OCI-LY3 (cell line): ENCODE results near the gene GGT7.

Experiments
- H2AFZ ChIP-seq: fragments of 200-600, 300-600 bp; shearing (Covaris generic); 2 replicates; pipeline ENCODE4 v1.6.0; 2014; ENCODE audit warnings: antibody characterized with exemption, low read depth, low read length
- H3K27ac ChIP-seq: fragments of 200-600, 300-600 bp; sonication (generic); 2 replicates; pipeline ENCODE4 v1.5.1; 2014; ENCODE audit warnings: mild to moderate bottlenecking, low read length, moderate library complexity, mixed read lengths
- H3K27me3 ChIP-seq: fragments of 200-600, 300-600 bp; sonication (generic); 2 replicates; pipeline ENCODE4 v1.6.1; 2014; ENCODE audit warnings: low read depth, low read length, mixed read lengths
- H3K36me3 ChIP-seq: fragments of 200-600, 300-600 bp; sonication (generic); replicated peaks from 2 replicates; pipeline ENCODE3; 2014; ENCODE audit warnings: low read depth, low read length, mixed read lengths
- H3K4me1 ChIP-seq: fragments of 300-600, 200-600 bp; sonication (generic); 2 replicates; pipeline ENCODE4 v1.6.1; 2014; ENCODE audit warnings: low read length, mixed read lengths
- H3K4me2 ChIP-seq: fragments of 200-600, 300-600 bp; sonication (generic); 2 replicates; pipeline ENCODE4 v1.6.1; 2014; ENCODE audit warnings: low read length, mixed read lengths
- H3K4me3 ChIP-seq: fragments of 300-600, 200-600 bp; sonication (generic); 2 replicates; pipeline ENCODE4 v1.5.1; 2014; ENCODE audit warnings: antibody characterized with exemption, mild to moderate bottlenecking, low read length, moderate library complexity
- H3K79me2 ChIP-seq: fragments of 300-600, 200-600 bp; shearing (Covaris generic); 2 replicates; pipeline ENCODE4 v1.6.1; 2014; ENCODE audit warnings: mild to moderate bottlenecking, low read length, mixed read lengths
- H3K9ac ChIP-seq: fragments of 300-600, 200-600 bp; shearing (Covaris generic); 2 replicates; pipeline ENCODE4 v1.6.0; 2014; ENCODE audit warnings: mild to moderate bottlenecking, low read length, moderate library complexity
- H3K9me3 ChIP-seq: fragments of 200-600, 300-600 bp; shearing (Covaris generic); 2 replicates; pipeline ENCODE4 v1.6.1; 2014; ENCODE audit warnings: low read length, mixed read lengths; ENCODE audit not compliant: insufficient read depth
- H4K20me1 ChIP-seq: fragments of 200-600, 300-600 bp; sonication (generic); 2 replicates; pipeline ENCODE4 v1.6.1; 2016; ENCODE audit warnings: low read length, mixed read lengths; ENCODE audit not compliant: insufficient read depth
- EZH2phosphoT487 ChIP-seq: fragments of 200-600 bp; shearing (Covaris generic); IDR thresholded peaks from 2 replicates; pipeline ENCODE4 v1.6.1; 2018; ENCODE audit warnings: antibody characterized with exemption, mixed run types, low read depth
- TF ChIP-seq, protein P1 (sequence below): fragments of 200-600, 300-600 bp; sonication (generic); IDR thresholded peaks from 2 replicates; pipeline ENCODE4 v1.5.1; 2014; ENCODE audit warnings: antibody characterized with exemption, low read length, low read depth

Gene GGT7

GRCh38 chr20:34859826-34860545, 12.7 kb downstream of the GGT7 start:
- Histone ChIP-seq H3K79me2 (no peaks in the 10 kb centered on the region), H3K9ac (no peak overlapping the region), H3K27ac (no peak overlapping the region), H3K9me3 (no peaks in the 10 kb centered on the region), H3K4me3 (no peak overlapping the region), H4K20me1 (no peaks in the 10 kb centered on the region), H3K36me3 (no peaks in the 10 kb centered on the region), H3K4me1 (no peaks in the 10 kb centered on the region), H3K27me3 (no peaks in the 10 kb centered on the region), H2AFZ (no peak overlapping the region), H3K4me2 (no peak overlapping the region)
- TF ChIP-seq, protein P1, sequence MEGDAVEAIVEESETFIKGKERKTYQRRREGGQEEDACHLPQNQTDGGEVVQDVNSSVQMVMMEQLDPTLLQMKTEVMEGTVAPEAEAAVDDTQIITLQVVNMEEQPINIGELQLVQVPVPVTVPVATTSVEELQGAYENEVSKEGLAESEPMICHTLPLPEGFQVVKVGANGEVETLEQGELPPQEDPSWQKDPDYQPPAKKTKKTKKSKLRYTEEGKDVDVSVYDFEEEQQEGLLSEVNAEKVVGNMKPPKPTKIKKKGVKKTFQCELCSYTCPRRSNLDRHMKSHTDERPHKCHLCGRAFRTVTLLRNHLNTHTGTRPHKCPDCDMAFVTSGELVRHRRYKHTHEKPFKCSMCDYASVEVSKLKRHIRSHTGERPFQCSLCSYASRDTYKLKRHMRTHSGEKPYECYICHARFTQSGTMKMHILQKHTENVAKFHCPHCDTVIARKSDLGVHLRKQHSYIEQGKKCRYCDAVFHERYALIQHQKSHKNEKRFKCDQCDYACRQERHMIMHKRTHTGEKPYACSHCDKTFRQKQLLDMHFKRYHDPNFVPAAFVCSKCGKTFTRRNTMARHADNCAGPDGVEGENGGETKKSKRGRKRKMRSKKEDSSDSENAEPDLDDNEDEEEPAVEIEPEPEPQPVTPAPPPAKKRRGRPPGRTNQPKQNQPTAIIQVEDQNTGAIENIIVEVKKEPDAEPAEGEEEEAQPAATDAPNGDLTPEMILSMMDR: no peak
- TF ChIP-seq EZH2phosphoT487: no peak

DNA sequence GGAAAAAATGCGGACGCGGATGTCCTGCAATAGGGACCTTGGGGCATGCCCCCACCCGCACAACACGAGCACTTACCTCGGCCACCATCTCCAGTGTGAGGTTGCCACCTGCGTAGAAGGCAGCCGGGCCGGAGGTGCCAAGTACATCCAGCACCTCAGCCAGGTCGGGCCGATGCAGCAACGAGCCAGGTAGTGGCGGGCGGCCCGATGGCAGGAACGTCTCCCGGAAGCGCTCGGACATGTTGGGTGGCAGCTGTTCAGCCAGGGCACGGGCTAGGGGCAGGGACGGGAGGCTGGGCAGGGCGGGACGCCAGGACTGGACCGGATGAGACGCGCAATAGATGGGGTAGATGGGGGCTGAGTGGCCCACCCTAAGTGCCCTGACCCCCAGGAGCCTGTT, 13.3 kb downstream of the GGT7 start:
- Histone ChIP-seq H3K4me3 (no peak overlapping the region), H3K4me2 (no peak overlapping the region), H3K36me3 (no peaks in the 10 kb centered on the region), H3K79me2 (no peaks in the 10 kb centered on the region), H3K9ac (no peak overlapping the region), H3K27me3 (no peaks in the 10 kb centered on the region), H3K4me1 (no peaks in the 10 kb centered on the region), H3K9me3 (no peaks in the 10 kb centered on the region), H4K20me1 (no peaks in the 10 kb centered on the region), H3K27ac (no peak overlapping the region), H2AFZ (no peak overlapping the region)
- no peak for TF ChIP-seq EZH2phosphoT487
- TF ChIP-seq, protein P1: no peak

DNA sequence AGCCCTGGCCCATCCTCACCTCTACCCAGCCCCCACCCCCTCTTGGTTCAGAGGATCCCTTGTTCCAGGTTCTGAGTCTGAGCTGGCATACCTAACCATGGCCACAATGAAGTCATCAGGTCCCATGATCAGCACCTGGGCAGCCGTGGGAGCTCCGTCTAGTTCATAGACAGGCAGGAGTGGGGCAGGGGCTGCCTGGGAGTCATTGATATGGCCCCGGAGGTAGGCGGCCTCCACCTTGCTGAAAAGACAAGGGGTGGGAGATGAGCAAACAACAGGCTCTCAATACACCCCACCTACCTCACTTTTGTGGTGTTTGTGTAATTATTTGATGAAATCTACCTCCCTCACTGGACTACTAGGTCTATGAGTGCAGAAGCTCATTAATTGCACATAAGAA, 20.4 kb downstream of the GGT7 start:
- H3K4me1 ChIP-seq: no peaks in the 10 kb centered on the region
- H3K9ac ChIP-seq: no peak overlapping the region
- H3K27me3 ChIP-seq: no peaks in the 10 kb centered on the region
- H4K20me1 ChIP-seq: no peaks in the 10 kb centered on the region
- no peaks in the 10 kb centered on the region for H3K79me2 ChIP-seq
- no peak overlapping the region for H3K4me2 ChIP-seq
- H3K36me3 ChIP-seq: no peaks in the 10 kb centered on the region
- no peak overlapping the region for H3K27ac ChIP-seq
- no peak overlapping the region for H3K4me3 ChIP-seq
- H3K9me3 ChIP-seq: no peaks in the 10 kb centered on the region
- TF ChIP-seq EZH2phosphoT487: no peak
- TF ChIP-seq, protein P1: no peak
- H2AFZ ChIP-seq: no peak overlapping the region

DNA sequence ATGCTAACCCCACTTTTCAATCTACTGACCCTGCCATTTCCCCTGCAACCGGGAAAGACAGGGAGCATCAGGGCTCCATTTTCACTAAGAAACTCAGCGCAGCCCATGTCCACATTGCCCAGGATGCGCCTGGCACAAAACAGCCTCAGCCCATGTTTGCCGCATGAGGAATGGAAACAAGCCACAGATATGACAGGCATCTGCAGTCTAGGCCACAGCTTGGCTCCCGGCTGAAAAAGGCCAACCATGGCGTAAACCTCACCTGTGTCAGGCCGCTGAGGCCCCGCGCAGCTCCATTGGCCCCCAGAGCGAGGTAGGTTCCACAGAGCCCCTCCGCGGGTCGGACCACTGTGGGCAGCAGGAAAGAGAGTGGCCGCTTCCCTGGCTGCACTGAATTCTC, 21.7 kb downstream of the GGT7 start:
- H3K79me2 ChIP-seq: no peaks in the 10 kb centered on the region
- H3K36me3 ChIP-seq: no peaks in the 10 kb centered on the region
- TF ChIP-seq, protein P1: no peak
- TF ChIP-seq EZH2phosphoT487: no peak

More for the DNA sequence above, 21.7 kb downstream of the GGT7 start:
- Histone ChIP-seq H2AFZ (no peak overlapping the region), H3K4me2 (no peak overlapping the region), H4K20me1 (no peaks in the 10 kb centered on the region), H3K27me3 (no peaks in the 10 kb centered on the region), H3K4me3 (no peak overlapping the region), H3K9me3 (no peaks in the 10 kb centered on the region), H3K9ac (no peak overlapping the region), H3K4me1 (no peaks in the 10 kb centered on the region), H3K27ac (no peak overlapping the region)
